ENCODE measurements around the gene SPECC1.

- TF ChIP-seq CTCF (IDR thresholded peaks at IDR 0.05; ENCODE audit: insufficient read depth, low read depth, low read length) (no peak), EZH2 (IDR thresholded peaks at IDR 0.05; ENCODE audit: insufficient read depth, low read length) (no peak)
Measured at GRCh38 chr17:20072692-20072992, 63.5 kb downstream of the SPECC1 start.

All from astrocyte (in vitro differentiated cells and primary cell).